Suprapubic skin (tissue), 3 donors: ENCODE data around the gene SYNJ2.

Experiments used
- CTCF ChIP-seq, 2 donors: fragments of 200-600 bp in 1 of 2; fragments of 450-650 bp in 1 of 2; sonication (generic) in 1 of 2; IDR thresholded peaks; one replicate each; pipeline ENCODE4 v1.5.1; 2016 to 2019; ENCODE audit warnings: antibody characterized with exemption in 2 of 2, mild to moderate bottlenecking in 1 of 2, moderate library complexity in 1 of 2
- POLR2AphosphoS5 ChIP-seq, 3 donors: sonication (generic); formaldehyde crosslinking; IDR thresholded peaks; one replicate each; pipeline ENCODE4 v1.6.1; 2017; ENCODE audit warnings: antibody characterized with exemption in 3 of 3

GRCh38 chr6:158069800-158070195 is 88.1 kb downstream of the SYNJ2 start:
- TF ChIP-seq POLR2AphosphoS5 (IDR thresholded peaks at IDR 0.05): no peak
- no peak for TF ChIP-seq CTCF (IDR thresholded peaks at IDR 0.05)
